ENCODE results near the gene EPC1.

GRCh38 chr10:32225976-32226375 is 121.0 kb downstream of the EPC1 start:
- no peak for TF ChIP-seq POLR2A (IDR thresholded peaks at IDR 0.05)
- no peak for TF ChIP-seq CTCF (IDR thresholded peaks at IDR 0.05)

All from ovary (tissue), 3 donors.